Parathyroid adenoma (tissue), 2 donors: ENCODE data around the gene MPG.
A peak's percentile ranks its signal among the peaks of the same experiment; 100 is the strongest.

Source experiments
- H2AFZ ChIP-seq: fragments of 300-600 bp; sonication (generic); one replicate; pipeline ENCODE4 v1.7.0; 2017; ENCODE audit warnings: antibody characterized with exemption, mild to moderate bottlenecking
- H3K27ac ChIP-seq: fragments of 300-600 bp; sonication (generic); one replicate; pipeline ENCODE4 v1.7.0; 2017
- H3K27me3 ChIP-seq: fragments of 300-600 bp; sonication (generic); one replicate; pipeline ENCODE4 v1.7.0; 2017; ENCODE audit warnings: low read length; ENCODE audit not compliant: control insufficient read depth, insufficient read depth
- H3K36me3 ChIP-seq: fragments of 300-600 bp; sonication (generic); one replicate; pipeline ENCODE4 v1.7.0; 2017; ENCODE audit warnings: low read length; ENCODE audit not compliant: control insufficient read depth, insufficient read depth
- H3K4me1 ChIP-seq: fragments of 300-600 bp; sonication (generic); one replicate; pipeline ENCODE4 v1.7.0; 2017; ENCODE audit warnings: control low read depth
- H3K4me2 ChIP-seq: fragments of 300-600 bp; sonication (generic); one replicate; pipeline ENCODE4 v1.7.0; 2017; ENCODE audit warnings: low read length
- H3K4me3 ChIP-seq: fragments of 300-600 bp; sonication (generic); one replicate; pipeline ENCODE4 v1.7.0; 2017; ENCODE audit warnings: low read depth, low read length
- H3K79me2 ChIP-seq: fragments of 300-600 bp; sonication (generic); one replicate; pipeline ENCODE4 v1.7.0; 2017; ENCODE audit warnings: control low read depth
- H3K9ac ChIP-seq: fragments of 300-600 bp; sonication (generic); one replicate; pipeline ENCODE4 v1.7.0; 2017; ENCODE audit warnings: mild to moderate bottlenecking
- H3K9me3 ChIP-seq: fragments of 300-600 bp; sonication (generic); one replicate; pipeline ENCODE4 v1.7.0; 2017; ENCODE audit warnings: low read length; ENCODE audit not compliant: control insufficient read depth
- TF ChIP-seq, protein P1 (sequence below): fragments of 300-600 bp; sonication (generic); IDR thresholded peaks from one replicate; pipeline ENCODE4 v1.7.0; 2017; ENCODE audit warnings: antibody characterized with exemption, mild to moderate bottlenecking
- donor health status: primary hyperparathyroidism.

Gene MPG

DNA sequence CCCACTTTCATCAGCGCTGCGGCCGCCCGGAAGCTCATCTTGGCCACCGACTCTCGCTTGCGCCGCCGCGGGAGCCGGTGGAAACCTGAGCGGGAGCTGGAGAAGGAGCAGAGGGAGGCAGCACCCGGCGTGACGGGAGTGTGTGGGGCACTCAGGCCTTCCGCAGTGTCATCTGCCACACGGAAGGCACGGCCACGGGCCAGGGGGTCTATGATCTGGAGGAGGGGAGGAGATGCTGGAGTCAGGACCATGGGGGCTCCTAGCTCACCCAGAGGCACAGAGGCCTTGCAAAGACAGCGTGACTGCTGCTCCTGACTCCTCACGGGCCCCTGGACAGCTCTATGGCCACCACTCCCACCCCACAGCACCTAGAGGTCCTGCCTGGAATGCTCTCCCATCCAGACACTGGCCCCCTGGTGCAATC, 15.0 kb upstream of the MPG start:
- TF ChIP-seq, protein P1, sequence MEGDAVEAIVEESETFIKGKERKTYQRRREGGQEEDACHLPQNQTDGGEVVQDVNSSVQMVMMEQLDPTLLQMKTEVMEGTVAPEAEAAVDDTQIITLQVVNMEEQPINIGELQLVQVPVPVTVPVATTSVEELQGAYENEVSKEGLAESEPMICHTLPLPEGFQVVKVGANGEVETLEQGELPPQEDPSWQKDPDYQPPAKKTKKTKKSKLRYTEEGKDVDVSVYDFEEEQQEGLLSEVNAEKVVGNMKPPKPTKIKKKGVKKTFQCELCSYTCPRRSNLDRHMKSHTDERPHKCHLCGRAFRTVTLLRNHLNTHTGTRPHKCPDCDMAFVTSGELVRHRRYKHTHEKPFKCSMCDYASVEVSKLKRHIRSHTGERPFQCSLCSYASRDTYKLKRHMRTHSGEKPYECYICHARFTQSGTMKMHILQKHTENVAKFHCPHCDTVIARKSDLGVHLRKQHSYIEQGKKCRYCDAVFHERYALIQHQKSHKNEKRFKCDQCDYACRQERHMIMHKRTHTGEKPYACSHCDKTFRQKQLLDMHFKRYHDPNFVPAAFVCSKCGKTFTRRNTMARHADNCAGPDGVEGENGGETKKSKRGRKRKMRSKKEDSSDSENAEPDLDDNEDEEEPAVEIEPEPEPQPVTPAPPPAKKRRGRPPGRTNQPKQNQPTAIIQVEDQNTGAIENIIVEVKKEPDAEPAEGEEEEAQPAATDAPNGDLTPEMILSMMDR = no peak
- Histone ChIP-seq H3K36me3 (no peaks in the 10 kb centered on the region), H3K79me2 (peaks cover 12% of the 10 kb centered on the region), H3K4me3 (no peak overlapping the region), H2AFZ (no peak overlapping the region), H3K9ac (no peak overlapping the region), H3K4me1 (peaks cover 3% of the 10 kb centered on the region), H3K27me3 (no peaks in the 10 kb centered on the region), H3K9me3 (no peaks in the 10 kb centered on the region), H3K4me2 (no peak overlapping the region), H3K27ac (no peak overlapping the region)

DNA sequence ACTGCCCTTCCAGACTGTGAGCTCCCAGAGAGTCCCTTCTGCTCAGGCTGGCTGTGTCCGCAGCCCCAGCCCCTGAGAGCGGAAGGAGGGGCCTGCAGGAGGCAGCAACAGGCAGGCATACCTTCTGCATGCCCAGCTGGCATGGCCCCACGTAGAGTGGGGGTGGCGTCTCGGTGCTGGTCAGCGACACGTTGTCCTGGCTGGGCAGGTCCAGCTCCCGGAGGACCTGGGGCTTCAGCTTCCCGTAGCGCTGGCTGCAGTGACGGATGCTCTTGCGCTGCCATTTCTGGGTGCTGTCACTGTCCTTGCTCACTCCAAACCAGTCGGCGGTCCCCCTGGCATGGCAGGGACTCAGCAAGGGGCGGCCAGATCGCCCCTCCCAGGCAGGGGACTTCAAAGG, 14.6 kb upstream of the MPG start:
- TF ChIP-seq, protein P1 = no peak
- H3K4me3 ChIP-seq = no peak overlapping the region
- no peaks in the 10 kb centered on the region for H3K36me3 ChIP-seq
- H2AFZ ChIP-seq = no peak overlapping the region
- H3K4me1 ChIP-seq = peaks cover 3% of the 10 kb centered on the region
- H3K9me3 ChIP-seq = no peaks in the 10 kb centered on the region
- no peak overlapping the region for H3K9ac ChIP-seq
- H3K27ac ChIP-seq = no peak overlapping the region
- peaks cover 12% of the 10 kb centered on the region for H3K79me2 ChIP-seq
- H3K4me2 ChIP-seq = no peak overlapping the region
- H3K27me3 ChIP-seq = no peaks in the 10 kb centered on the region

DNA sequence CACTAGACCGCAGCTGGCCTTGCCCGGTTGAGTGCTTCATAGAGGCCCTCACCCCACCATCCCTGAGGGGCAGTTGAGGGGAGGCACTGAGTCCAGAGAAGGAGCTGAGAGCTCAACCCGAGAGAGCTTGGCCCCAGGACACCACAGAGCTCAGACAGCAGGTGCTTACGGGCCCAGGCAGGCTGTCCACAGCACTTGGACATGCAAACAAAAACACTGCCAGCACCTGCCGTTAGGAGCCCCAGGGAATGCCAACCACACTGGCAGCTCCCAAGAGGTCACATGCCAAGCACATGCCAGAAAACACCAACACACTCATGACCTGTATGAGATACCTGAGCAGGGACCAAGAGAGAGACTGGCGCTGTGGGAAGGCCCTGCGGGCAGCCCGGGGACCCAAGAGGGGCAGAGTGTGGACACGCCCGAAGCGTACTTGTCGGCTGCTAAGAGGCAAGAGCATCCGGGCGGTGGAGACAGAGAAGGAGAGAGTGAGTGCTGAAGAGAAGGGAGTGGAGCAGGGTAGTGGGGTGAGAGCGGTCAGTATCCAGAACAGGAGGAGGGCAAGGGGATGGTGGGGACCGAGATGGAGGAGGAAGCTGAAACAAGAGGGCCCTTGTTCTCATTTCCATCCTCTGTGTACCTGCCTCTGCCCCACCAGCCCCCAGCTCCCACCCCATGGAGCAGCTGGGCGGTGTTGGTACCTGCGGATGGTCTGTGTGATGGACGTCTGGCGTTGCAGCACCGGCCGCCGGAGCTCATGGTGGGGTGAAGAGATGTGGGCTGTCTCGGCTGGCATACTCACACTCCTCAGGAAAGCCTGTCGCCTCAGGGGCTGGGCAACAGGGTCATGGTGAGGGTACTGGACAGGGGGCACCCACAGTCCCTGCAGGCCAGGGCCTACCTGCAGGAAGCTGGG, 13.8 kb upstream of the MPG start:
- Histone ChIP-seq H3K27me3 (no peaks in the 10 kb centered on the region), H3K9ac (no peak overlapping the region), H3K79me2 (peaks cover 12% of the 10 kb centered on the region), H3K36me3 (no peaks in the 10 kb centered on the region), H3K27ac (no peak overlapping the region), H2AFZ (no peak overlapping the region), H3K4me3 (no peak overlapping the region), H3K4me2 (no peak overlapping the region), H3K9me3 (no peaks in the 10 kb centered on the region), H3K4me1 (peaks cover 3% of the 10 kb centered on the region)
- TF ChIP-seq, protein P1 = no peak

DNA sequence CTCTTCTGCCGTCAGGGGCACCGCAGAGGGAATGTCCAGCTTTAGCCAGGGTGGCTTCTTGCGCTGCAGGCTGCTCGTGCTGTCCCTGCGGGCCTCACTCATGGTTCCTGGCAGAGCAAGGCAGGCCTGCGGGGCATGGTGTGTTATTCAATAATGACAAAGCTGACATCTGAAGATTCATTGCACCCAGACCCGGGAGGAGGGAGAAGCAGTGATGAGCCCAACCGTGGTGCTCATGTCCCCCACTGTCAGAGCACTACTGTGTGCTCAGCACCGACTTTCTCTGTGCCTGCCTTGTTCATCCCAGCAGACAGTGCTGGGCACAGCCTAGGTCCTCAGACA, 13.1 kb upstream of the MPG start:
- no peaks in the 10 kb centered on the region for H3K9me3 ChIP-seq
- TF ChIP-seq, protein P1 = no peak
- H3K79me2 ChIP-seq = peaks cover 12% of the 10 kb centered on the region
- H3K4me1 ChIP-seq = peaks cover 3% of the 10 kb centered on the region
- no peak overlapping the region for H3K4me2 ChIP-seq
- H3K9ac ChIP-seq = no peak overlapping the region
- H3K36me3 ChIP-seq = no peaks in the 10 kb centered on the region
- no peak overlapping the region for H3K4me3 ChIP-seq
- no peak overlapping the region for H3K27ac ChIP-seq
- no peak overlapping the region for H2AFZ ChIP-seq
- H3K27me3 ChIP-seq = no peaks in the 10 kb centered on the region

DNA sequence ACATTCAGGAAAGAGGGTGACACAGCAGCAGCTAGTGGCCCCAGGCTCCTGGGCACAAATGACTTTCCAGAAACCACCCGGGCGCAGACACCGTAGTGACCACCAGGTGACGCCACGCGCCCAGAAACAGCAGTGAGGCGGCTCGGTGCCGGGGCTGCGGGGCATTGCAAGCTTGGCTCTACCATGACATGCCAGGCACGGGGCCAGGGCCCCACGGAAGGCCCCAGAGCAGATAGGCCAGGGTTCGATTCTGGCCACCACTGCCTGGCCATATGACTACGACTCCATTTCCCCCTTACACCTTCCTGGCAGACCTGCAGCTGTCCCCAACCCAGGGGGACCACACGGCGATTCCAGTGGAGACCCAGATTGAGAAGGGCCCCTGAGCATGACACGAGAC, 12.3 kb upstream of the MPG start:
- Histone ChIP-seq H2AFZ (no peak overlapping the region), H3K4me2 (no peak overlapping the region), H3K4me1 (peaks cover 3% of the 10 kb centered on the region), H3K27me3 (no peaks in the 10 kb centered on the region), H3K27ac (no peak overlapping the region), H3K9me3 (no peaks in the 10 kb centered on the region), H3K4me3 (no peak overlapping the region), H3K79me2 (peaks cover 12% of the 10 kb centered on the region), H3K36me3 (no peaks in the 10 kb centered on the region), H3K9ac (no peak overlapping the region)
- TF ChIP-seq, protein P1 = peak; percentile 96
